HG03139 (cell line): Measurements from ENCODE around the gene EFEMP2.
A peak's percentile ranks its signal among the peaks of the same experiment; 100 is the strongest.

Experiments used
- ATAC-seq: cut with Tn5 transposase; IDR thresholded peaks from one replicate; pipeline ENCODE4 v1.9.1; 2021; ENCODE audit not compliant: unreplicated experiment

EFEMP2 gene

GRCh38 chr11:65872586-65873317 is at the start of gene EFEMP2:
Gene EFEMP2 (minus strand): TSS chr11:65872800. CDS start chr11:65872354, 446 bp downstream.
- ATAC-seq = no peak

DNA sequence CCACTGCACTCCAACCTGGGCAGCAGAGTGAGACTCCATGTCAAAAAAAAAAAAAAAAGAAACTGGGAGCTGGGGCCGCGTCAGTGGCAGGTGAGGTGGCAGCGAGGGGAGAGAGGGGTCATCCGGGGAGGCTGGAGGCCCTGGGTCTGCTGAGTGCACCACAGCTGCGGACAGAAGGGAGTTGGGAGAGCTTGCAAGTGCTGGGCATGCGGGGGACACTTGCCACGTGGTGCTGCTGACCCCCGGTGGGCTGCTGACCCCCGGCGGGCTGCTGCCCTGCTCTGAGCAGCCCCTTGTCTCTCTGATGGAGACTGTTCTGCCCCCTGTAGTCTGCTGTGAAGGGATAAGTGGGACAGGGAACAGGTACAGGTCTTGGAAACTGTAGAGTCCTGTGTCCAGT is 49.3 kb upstream of the EFEMP2 start:
- ATAC-seq = no peak

GRCh38 chr11:65921033-65921555 is 48.5 kb upstream of the EFEMP2 start:
- ATAC-seq = no peak

DNA sequence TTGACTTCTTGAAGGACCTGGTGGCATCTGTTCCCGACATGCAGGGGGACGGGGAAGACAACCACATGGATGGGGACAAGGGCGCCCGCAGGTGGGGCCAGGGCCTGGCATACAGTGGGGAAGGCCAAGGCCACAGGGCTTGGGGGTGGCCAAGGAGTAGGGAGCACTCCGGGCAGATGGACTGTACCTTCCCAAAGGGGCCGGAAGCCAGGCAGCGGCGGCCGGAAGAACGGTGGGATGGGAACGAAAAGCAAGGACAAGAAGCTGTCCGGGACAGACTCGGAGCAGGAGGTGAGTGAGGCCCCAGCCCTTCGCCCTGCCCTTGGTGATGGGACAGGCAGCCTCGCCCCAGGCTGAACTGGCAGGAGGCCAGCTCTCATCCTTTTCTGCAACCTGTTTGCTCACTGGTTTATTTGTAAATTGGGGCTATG is 47.8 kb upstream of the EFEMP2 start:
- ATAC-seq = no peak

GRCh38 chr11:65919573-65920371 is 47.2 kb upstream of the EFEMP2 start:
- ATAC-seq = peak; percentile 12

- peak; percentile 76 for ATAC-seq
Observed at GRCh38 chr11:65919141-65919572, 46.6 kb upstream of the EFEMP2 start, which contains the start of gene DRAP1. Gene DRAP1 (plus strand): TSS chr11:65919426. CDS start chr11:65919502, 76 bp downstream.

- peak; percentile 44 for ATAC-seq
Observed at GRCh38 chr11:65918211-65919140, 45.9 kb upstream of the EFEMP2 start, which contains the start of gene C11orf68. Gene C11orf68 (minus strand): TSS chr11:65919062. CDS start chr11:65919031, 31 bp downstream.

- ATAC-seq = no peak
Observed at GRCh38 chr11:65917434-65918210, 45.0 kb upstream of the EFEMP2 start.

DNA sequence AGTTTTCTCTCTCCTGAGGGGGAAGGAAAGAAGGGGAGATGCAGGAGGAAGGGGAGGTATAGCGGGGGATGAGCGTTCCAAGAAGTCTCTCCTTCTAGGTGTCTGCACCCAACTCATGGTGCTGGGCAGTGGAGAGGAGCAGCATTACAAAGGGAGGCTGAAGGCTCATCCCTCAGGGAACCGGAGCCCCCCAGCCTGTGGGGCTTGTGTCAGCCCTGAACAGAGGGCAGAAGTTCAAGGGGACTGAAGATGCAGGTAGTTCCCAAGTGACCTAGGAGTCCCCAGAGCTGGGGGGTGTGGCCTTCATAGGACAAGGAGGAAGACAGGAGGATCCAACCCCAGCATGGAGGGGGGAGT is 44.5 kb upstream of the EFEMP2 start:
- no peak for ATAC-seq

GRCh38 chr11:65916391-65916790 is 43.8 kb upstream of the EFEMP2 start:
- ATAC-seq = no peak

GRCh38 chr11:65915821-65916251 is 43.2 kb upstream of the EFEMP2 start:
- ATAC-seq = no peak

- ATAC-seq = no peak
Observed at GRCh38 chr11:65915101-65915820, 42.7 kb upstream of the EFEMP2 start.

DNA sequence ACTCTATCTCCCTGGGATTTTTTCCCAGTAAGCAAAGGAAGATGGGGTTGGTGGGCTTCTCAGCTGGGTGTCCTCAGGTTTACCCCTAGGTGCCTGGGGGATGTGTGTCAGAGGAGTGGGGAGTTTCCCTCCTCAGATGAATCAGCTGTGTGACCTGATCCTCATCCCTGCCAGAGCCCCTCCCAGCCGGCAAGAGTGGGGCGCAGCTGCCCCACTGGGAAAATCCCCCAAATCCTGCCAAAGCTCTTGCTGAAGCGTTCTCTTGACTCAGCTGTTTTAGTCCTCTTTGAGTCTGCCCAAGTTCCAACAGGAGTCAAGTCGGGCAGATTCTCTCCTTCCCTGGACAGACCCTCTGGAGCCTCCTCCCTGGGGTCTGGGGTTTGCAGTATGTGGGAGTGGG is 40.2 kb upstream of the EFEMP2 start:
- ATAC-seq = no peak

DNA sequence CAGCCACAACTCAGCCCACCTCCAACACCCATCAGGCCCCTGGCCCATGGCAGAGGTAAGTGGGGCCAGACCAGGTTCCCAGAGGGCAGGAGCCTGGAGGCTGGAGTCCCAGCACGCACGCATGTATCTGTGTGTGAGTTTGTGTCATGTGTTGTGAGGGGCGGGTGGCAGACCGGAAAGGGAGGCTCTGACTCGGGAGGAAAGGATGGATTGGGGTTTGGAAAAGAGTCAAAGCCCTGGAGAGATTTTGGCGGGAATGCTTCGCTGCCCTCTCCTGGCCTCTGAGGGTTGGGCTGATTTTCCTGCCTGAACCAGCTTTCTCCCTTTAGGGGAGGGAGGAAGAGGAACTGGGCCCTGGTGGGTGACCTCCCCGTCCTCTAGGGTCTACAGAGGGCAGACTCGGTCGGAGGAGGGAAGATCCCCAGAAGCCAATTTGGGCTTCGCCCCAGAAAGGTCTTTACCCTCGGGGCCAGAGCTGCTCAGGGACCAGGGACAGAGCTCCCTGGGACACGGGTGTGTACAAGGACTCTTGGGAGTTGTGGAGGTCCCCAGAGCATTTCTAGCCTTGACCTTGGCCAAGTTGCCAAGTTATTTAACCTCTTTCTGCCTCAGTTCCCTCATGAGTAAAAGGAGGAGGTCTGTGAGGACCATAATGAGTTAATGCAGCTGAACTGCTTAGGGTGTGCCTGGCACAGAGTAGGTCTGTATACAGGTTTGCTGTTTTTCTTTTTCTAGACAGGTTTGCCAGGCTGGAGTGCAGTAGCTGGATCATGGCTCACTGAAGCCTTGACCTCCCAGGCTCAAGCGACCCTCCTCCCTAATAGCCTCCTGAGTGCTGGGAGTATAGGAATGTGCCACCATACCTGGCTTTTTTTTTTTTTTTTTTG is 39.3 kb upstream of the EFEMP2 start:
- no peak for ATAC-seq

- no peak for ATAC-seq
Observed at GRCh38 chr11:65907878-65908277, 35.3 kb upstream of the EFEMP2 start.

GRCh38 chr11:65906602-65907001 is 34.0 kb upstream of the EFEMP2 start:
- ATAC-seq = no peak

- no peak for ATAC-seq
Observed at GRCh38 chr11:65903715-65904114, 31.1 kb upstream of the EFEMP2 start.

GRCh38 chr11:65903068-65903481 is 30.5 kb upstream of the EFEMP2 start:
- ATAC-seq = no peak
